HCEC 1CT (cell line): ENCODE data around the gene CSN1S1.
"Not testable (repeated sequence)": the region's sequence is repeated elsewhere in the genome, so short reads cannot be mapped to it uniquely, and the experiment has no call there.

Experiments
- DNase-seq: peaks from one replicate; pipeline ENCODE4 v3.0.0-alpha.2; 2017

The CSN1S1 gene, protein sequence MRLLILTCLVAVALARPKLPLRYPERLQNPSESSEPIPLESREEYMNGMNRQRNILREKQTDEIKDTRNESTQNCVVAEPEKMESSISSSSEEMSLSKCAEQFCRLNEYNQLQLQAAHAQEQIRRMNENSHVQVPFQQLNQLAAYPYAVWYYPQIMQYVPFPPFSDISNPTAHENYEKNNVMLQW

GRCh38 chr4:69930768-69931167, at the start of gene CSN1S1:
Gene CSN1S1 (plus strand): TSS chr4:69931068. CDS start chr4:69932556, 1,488 bp downstream.
- DNase-seq: no peak

DNA sequence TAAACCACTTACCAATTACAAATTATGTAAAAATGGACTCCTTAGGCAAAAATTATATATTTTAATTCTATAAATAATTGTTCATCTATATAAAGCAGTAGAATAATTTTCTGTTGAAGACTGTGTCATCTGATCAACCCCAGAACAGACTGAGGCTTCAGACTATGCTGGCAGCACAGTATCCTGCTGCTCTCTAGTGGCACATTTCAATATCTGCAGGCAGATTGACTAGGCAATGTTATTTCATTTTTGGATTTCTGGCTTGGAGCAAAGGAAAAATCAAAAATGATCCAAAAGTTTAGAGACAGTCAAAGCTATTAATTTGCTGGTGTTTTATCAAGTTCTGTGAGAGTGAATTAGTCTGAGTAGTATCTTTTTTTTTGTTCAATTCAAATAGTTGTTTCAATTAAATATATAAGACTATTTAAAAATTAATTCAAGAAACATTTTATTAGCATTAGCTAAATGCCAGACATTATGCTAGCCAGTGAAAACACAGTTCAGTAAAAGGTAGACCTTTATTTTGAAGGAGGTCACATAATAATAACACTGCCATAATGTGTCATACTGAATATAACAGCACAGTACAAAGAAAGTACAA, 49.6 kb upstream of the CSN1S1 start:
- DNase-seq: no peak

DNA sequence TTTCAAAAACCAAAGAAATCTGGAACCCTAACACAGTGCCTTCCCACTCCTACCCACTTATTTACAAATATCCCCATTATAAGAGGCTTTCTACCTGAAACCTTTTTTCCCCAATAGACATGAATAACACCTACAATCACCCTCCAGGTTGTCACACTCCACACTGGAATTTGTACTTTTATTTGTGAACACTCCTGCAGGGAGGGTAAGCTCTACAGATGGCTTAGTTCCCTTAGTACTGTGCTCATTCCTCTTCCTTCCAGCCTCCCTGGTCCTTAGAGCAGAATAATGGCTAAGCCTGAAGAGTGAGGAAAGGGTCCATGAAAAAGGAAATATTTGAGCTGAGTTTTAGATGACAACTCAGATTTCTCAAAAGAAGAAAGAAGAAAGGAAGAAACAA, 48.7 kb upstream of the CSN1S1 start:
- no peak for DNase-seq

GRCh38 chr4:69888336-69888735, 42.5 kb upstream of the CSN1S1 start:
- no peak for DNase-seq

DNA sequence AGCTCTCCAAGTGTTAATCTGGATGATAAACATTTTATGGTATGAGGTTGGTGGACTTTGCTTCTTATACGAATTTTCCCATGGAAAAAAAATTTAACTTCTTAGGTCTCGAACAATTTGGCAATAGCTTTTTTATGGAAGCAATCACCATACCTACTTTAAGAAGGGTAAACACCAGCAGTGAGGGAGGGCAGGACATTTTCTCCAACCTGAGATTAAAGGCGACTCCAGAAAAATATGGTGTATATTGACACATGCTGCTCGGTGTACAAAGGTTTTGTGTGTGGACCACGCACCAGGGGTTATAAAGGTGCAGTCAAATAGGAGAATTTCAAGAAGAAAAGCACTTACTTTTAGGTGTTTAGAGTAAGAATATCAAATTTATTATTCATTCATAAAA, 36.7 kb upstream of the CSN1S1 start:
- no peak for DNase-seq

DNA sequence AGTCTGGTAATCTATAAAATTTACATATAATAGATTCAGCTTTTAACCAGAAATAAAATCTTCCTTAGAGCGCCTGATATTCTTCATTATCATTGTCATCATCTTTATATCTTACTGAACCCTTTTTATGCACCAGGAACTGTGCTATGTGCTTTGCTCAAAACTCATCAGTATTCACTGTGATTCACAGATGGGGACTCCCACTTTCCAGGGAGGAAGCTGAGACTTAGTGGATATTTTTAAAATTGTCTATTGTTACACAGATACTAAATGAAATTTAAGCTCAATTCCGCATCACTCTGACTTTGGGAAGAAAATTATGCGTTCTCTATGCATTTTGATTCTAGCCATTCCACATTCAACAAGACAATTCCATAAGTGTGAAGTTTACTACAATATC, 36.1 kb upstream of the CSN1S1 start:
- DNase-seq: no peak

GRCh38 chr4:69896530-69897116, 34.2 kb upstream of the CSN1S1 start:
- no peak for DNase-seq

GRCh38 chr4:69907151-69907550, 23.7 kb upstream of the CSN1S1 start:
- DNase-seq: no peak

GRCh38 chr4:69909195-69909594, 21.7 kb upstream of the CSN1S1 start:
- no peak for DNase-seq

DNA sequence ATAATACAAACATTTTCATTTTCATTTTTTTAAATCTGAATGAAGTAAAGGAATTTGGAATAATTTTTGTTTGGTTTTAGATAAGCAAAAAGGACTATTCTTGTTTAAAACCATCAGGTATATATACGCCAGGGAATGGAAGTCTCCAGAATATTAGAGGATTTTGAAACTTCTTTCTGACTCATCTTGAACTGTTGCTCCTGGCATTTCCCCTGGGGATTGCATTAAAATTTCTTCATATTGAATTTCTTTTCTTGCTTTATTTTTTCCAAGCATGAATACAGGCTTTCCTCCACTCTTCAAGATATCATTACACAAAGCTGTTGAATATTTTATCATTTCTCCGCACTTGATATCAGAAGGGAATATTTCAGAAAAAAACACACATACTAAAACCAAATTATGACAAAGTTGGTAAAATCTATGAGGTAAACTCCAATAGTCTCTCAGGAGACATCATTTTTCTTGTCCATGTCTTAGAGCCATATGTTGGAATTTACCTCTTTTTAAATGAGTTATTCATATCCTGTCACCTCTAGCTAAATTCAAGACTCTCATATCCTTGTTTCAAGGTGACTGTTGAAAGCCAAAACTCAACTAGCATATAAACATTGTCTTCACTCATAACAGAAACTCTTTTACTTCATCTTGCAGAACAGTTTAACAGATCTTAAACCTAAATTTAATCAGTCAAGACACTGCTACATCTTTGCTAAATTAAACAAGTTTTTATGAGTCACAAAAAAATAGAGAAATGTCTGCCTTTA, 20.7 kb upstream of the CSN1S1 start:
- no peak for DNase-seq

- no peak for DNase-seq
These were observed 10.0 kb upstream of the CSN1S1 start for GRCh38 chr4:69920874-69921273.

- not testable (repeated sequence) for DNase-seq
These were observed 7.0 kb upstream of the CSN1S1 start for GRCh38 chr4:69923782-69924410.

DNA sequence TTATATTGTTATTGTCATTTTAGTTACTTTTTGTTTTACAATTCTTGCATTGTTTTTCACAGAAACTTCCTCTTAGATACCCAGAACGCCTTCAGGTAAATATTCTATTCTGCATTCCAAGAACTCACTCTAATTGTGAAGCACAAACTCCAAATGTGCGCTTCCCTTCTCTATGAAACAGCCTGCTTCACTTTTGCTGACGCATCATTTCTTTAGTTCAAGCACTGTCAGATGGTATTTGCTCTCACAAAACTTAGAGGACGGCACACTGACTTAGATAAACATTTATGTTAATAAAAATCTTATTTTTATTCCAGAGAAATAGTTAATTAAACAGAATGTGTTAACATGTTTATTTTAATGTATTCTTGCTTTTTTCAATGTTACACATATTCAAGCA, 3.3 kb downstream of the CSN1S1 start:
- DNase-seq: no peak

DNA sequence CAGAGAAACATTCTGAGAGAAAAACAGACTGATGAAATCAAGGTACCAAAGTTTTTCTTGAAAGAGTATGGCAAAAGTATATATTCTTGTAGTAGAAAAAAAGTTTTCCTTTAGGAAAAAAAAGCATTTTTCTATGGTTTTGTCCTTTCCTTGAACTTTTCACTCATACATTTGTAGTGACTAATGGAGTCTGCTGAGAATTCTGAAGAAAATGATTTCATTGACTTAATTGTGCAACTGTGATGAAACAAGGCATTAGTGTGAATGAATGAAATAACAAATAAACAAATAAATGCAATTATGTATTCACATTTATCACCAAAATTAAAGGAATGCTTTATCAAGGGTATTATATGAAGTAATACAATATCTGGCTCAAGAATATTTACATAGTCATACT, 5.7 kb downstream of the CSN1S1 start:
- DNase-seq: no peak

- DNase-seq: no peak
These were observed 20.7 kb downstream of the CSN1S1 start for GRCh38 chr4:69951602-69952001.

DNA sequence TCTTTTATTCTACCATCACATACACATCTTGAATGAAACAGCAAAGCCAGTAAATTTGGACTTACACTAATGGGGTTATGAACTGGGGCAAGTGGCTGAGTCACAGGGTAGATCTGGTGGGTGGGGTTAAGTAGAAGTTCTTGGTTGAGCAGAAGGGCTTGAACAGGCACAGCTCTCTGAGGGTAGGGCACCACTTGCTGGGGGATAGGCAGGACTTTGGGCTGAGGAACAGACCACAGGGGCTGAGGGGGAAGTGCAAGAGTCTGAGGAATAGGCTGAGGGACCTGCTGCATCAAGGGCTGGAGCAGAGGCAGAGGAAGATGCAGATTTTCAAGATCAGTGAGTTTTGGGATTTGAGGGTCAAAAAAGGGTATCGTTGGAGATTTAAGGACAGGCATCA, 26.3 kb downstream of the CSN1S1 start:
- DNase-seq: no peak

GRCh38 chr4:69965628-69966027, 34.8 kb downstream of the CSN1S1 start, which contains the start of gene CSN2:
Gene CSN2 (minus strand): TSS chr4:69965728. CDS start chr4:69960995, 4,733 bp downstream.
- DNase-seq: no peak

DNA sequence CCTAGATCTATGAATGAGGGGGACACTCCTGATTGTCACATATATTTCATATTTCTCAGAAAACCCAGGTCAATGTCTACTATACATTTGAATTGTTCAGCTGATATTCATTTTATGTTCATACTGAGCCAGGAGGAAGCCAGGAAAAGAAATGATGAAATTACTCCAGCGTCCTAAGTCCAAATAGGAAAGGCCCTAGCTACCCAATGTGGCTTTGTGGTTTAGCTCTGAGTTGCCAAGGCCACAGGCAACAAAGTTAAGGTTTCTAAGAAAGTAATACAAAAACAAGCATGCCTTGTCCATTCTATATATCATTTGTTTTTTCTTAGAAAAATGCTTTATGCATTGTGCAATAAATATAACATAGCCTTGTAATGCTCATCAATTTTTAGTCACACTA, 39.2 kb downstream of the CSN1S1 start:
- no peak for DNase-seq

- no peak for DNase-seq
These were observed 43.8 kb downstream of the CSN1S1 start for GRCh38 chr4:69974631-69975030.

DNA sequence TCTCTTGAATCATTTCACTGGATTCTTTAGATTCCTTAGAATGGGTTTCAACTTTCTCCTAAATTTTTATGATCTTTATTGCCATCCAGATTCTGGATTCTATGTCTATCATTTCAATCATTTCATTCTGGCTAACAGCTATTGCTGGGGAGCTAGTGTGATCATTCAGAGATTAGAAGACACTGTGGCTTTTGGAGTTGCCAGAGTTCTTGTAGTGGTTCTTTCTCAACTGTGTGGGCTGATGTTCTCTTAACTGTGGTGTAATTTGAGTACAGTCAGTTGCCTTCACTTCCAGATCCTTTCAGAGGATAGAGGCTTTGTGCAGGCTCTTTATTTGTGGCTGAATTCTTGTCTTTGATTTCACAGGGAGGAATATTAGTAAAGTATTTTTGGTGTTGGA, 46.7 kb downstream of the CSN1S1 start:
- DNase-seq: no peak

GRCh38 chr4:69984030-69984443, 53.2 kb downstream of the CSN1S1 start:
- DNase-seq: no peak

DNA sequence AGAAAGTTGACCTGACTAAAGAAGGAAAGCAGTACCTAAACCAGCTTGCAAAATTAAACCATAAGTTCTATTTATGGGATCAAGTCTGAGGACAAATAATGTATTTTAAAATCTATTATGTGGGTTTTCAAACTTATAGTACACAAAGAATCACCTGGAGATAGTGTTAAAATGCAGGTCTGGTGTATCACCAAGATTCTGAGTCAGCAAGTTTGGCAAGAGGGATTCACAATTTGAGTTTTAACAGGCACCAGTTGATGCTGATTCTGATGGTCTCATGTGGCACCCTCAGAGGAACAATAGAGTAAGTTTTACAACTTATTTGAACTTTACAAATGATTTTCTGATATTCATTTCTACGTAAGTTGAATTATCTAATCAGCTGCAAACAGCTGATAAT, 55.8 kb downstream of the CSN1S1 start:
- no peak for DNase-seq

DNA sequence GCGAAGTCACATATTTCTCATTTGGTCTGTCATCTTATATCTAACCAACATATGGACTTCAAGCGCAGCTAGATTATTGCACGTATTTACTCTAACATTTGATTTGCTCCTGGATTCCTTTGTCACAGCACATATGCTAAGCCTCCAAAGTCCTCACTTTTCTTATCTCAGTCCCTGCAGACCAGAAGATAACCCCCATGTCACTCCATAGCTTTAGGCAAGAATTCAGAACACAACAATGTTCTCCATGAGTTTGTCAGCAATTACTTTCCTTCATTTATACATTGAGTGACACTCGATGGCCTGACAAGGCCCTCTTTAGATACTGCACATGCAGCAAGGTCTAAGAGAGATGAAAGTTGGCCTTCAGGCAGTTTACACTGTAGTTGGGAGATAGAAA, 60.1 kb downstream of the CSN1S1 start:
- no peak for DNase-seq
